Activated CD8-positive, alpha-beta memory T cell treated with anti-CD3 and anti-CD28 coated beads for 4 hours (primary cell): ENCODE results near the gene PLXDC1.

ENCODE experiments used
- DNase-seq, 2 donors: peaks; one replicate each; pipeline ENCODE4 v3.0.0-alpha.2; 2020; ENCODE audit warnings: low read depth in 2 of 2

The PLXDC1 gene

GRCh38 chr17:39014795-39015545 is 136.5 kb downstream of the PLXDC1 start:
- no peak for DNase-seq

GRCh38 chr17:39014044-39014794 is 137.2 kb downstream of the PLXDC1 start:
- no peak for DNase-seq
